Measurements from ENCODE around the gene TP53I13.

The TP53I13 gene

GRCh38 chr17:29569245-29569950 is 897 bp downstream of the TP53I13 start:
- no peak overlapping the region for H3K27ac ChIP-seq
- in situ Hi-C loops (cut with HindIII; ENCODE audit: low pct_ligation_motif_present, low sequenced_read_pairs), result no loop called here
- peaks cover 9% of the 10 kb centered on the region for H3K36me3 ChIP-seq (replicated peaks)
- H3K27me3 ChIP-seq (replicated peaks), result no peaks in the 10 kb centered on the region
- DNase-seq, result no peak
- peak overlapping the region; percentile 69 for H3K4me3 ChIP-seq (ENCODE audit: low read depth, low read length)
- no peak for TF ChIP-seq CTCF (IDR thresholded peaks at IDR 0.05; ENCODE audit: low read depth, low read length, missing control alignments)

- peaks cover 17% of the 10 kb centered on the region for H3K36me3 ChIP-seq (replicated peaks)
- in situ Hi-C loops (cut with HindIII; ENCODE audit: low pct_ligation_motif_present, low sequenced_read_pairs), result no loop called here
- TF ChIP-seq CTCF (IDR thresholded peaks at IDR 0.05; ENCODE audit: low read depth, low read length, missing control alignments), result no peak
- no peak overlapping the region for H3K4me3 ChIP-seq (ENCODE audit: low read depth, low read length)
- H3K27ac ChIP-seq, result no peak overlapping the region
- no peaks in the 10 kb centered on the region for H3K27me3 ChIP-seq (replicated peaks)
- DNase-seq, result no peak
These were observed 2.0 kb downstream of the TP53I13 start for GRCh38 chr17:29570521-29570920.

DNA sequence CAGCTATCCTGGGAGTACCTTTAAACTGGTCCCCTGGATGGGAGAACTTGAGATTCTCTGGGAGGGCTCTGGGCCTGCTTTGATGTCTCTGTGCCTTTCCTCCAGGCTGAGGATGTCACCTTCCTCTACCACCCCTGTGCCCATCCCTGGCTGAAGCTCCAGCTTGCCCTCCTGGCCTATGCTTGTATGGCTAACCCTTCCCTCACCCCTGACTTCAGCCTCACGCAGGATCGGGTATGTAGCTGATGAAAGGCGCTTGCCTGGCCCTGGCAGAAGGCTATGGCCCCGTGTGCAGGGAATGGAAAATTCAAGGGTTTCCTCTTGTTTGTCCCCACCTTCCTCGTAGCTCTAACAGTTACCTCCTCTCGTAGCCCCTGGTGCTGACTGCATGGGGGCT is 3.0 kb downstream of the TP53I13 start:
- in situ Hi-C loops (cut with HindIII; ENCODE audit: low pct_ligation_motif_present, low sequenced_read_pairs), result no loop called here
- TF ChIP-seq CTCF (IDR thresholded peaks at IDR 0.05; ENCODE audit: low read depth, low read length, missing control alignments), result no peak
- Histone ChIP-seq H3K27me3 (replicated peaks) (no peaks in the 10 kb centered on the region), H3K4me3 (ENCODE audit: low read depth, low read length) (no peak overlapping the region), H3K36me3 (replicated peaks) (peaks cover 27% of the 10 kb centered on the region), H3K27ac (no peak overlapping the region)
- no peak for DNase-seq

- no peaks in the 10 kb centered on the region for H3K27me3 ChIP-seq (replicated peaks)
- in situ Hi-C loops (cut with HindIII; ENCODE audit: low pct_ligation_motif_present, low sequenced_read_pairs), result no loop called here
- peak overlapping the region; percentile 27 for H3K4me3 ChIP-seq (ENCODE audit: low read depth, low read length)
- TF ChIP-seq CTCF (IDR thresholded peaks at IDR 0.05; ENCODE audit: low read depth, low read length, missing control alignments), result no peak
- no peak overlapping the region for H3K27ac ChIP-seq
- H3K36me3 ChIP-seq (replicated peaks), result peaks cover 33% of the 10 kb centered on the region
- DNase-seq, result no peak
These were observed 3.6 kb downstream of the TP53I13 start for GRCh38 chr17:29571883-29572681.

DNA sequence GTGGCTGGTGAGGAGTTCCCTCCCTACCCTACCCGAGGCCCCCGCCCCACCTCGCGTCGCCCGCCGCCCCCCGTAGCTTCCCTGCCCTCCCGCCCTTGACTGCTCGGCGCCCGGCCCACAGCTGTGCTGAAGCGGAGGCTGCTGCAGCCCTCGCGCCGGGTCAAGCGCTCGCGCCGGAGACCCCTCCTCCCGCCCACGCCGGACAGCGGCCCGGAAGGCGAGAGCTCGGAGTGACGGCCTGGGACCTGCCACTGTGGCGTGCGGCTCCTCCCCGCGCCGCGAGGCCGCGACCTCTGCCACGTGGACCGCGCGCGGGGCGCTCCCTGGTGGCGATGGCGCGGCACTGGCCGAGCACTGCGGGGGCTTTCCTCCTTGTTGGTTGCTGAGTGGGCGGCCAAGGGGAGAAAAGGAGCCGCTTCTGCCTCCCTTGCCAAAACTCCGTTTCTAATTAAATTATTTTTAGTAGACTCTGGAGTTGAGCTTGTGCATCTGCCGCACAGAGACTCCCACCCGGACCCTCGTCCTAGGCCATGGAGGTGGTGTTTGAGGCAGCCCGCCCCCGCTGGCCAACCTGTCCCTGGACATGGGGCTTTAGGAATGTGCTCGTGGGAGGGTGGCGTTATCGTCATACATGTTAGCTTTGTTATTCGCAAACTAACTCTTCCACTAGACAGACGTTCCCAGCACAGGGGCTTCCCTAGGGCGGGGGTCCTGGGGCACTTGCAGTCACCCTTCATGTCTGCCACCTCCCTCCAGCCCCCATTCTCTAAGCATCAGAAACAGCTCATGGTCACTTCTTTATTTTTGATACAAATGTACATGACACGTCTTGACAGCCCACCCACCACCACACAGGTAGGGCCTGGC is 4.4 kb downstream of the TP53I13 start:
- Histone ChIP-seq H3K27me3 (replicated peaks) (no peaks in the 10 kb centered on the region), H3K4me3 (ENCODE audit: low read depth, low read length) (peak overlapping the region; percentile 27), H3K27ac (no peak overlapping the region), H3K36me3 (replicated peaks) (peaks cover 40% of the 10 kb centered on the region)
- DNase-seq, result no peak
- in situ Hi-C loops (cut with HindIII; ENCODE audit: low pct_ligation_motif_present, low sequenced_read_pairs), result no loop called here
- peak; percentile 66 for TF ChIP-seq CTCF (IDR thresholded peaks at IDR 0.05; ENCODE audit: low read depth, low read length, missing control alignments)

Data from brain microvascular endothelial cell (primary cell).